Neural cell (in vitro differentiated cells): ENCODE measurements around the gene C6orf120.

Experiments
- EP300 ChIP-seq: fragments of 450-650 bp; conservative IDR thresholded peaks from 2 replicates; pipeline ENCODE4 v1.6.1; 2014; ENCODE audit warnings: antibody characterized with exemption, mild to moderate bottlenecking, moderate library complexity; ENCODE audit not compliant: poor library complexity, severe bottlenecking
- EZH2 ChIP-seq: fragments of 200-600, 300-800 bp; shearing (Covaris generic), sonication (generic); IDR thresholded peaks from 2 replicates; pipeline ENCODE4 v1.6.1; 2014; ENCODE audit warnings: antibody characterized with exemption, low read length, borderline replicate concordance, mild to moderate bottlenecking; ENCODE audit not compliant: insufficient read depth, poor library complexity, severe bottlenecking
- MXI1 ChIP-seq: fragments of 450-650 bp; conservative IDR thresholded peaks from 2 replicates; pipeline ENCODE4 v1.6.1; 2014; ENCODE audit warnings: antibody characterized with exemption, mild to moderate bottlenecking; ENCODE audit not compliant: poor library complexity, severe bottlenecking
- POLR2AphosphoS5 ChIP-seq: IDR thresholded peaks from 2 replicates; pipeline ENCODE4 v1.6.1; 2012
- RAD21 ChIP-seq: fragments of 450-650 bp; conservative IDR thresholded peaks from 2 replicates; pipeline ENCODE4 v1.6.1; 2014; ENCODE audit warnings: antibody characterized with exemption, mild to moderate bottlenecking, moderate library complexity
- SMC3 ChIP-seq: fragments of 450-650 bp; conservative IDR thresholded peaks from 2 replicates; pipeline ENCODE4 v1.6.1; 2014; ENCODE audit warnings: antibody characterized with exemption, mild to moderate bottlenecking, moderate library complexity; ENCODE audit not compliant: poor library complexity
- TF ChIP-seq, protein P1 (sequence below): fragments of 450-650 bp; IDR thresholded peaks from 2 replicates; pipeline ENCODE4 v1.5.1; 2014; ENCODE audit warnings: antibody characterized with exemption, mild to moderate bottlenecking, moderate library complexity; ENCODE audit not compliant: poor library complexity, severe bottlenecking
- TF ChIP-seq, protein P2 (sequence below): IDR thresholded peaks from 2 replicates; pipeline ENCODE4 v1.6.1; 2012; ENCODE audit warnings: borderline replicate concordance

DNA sequence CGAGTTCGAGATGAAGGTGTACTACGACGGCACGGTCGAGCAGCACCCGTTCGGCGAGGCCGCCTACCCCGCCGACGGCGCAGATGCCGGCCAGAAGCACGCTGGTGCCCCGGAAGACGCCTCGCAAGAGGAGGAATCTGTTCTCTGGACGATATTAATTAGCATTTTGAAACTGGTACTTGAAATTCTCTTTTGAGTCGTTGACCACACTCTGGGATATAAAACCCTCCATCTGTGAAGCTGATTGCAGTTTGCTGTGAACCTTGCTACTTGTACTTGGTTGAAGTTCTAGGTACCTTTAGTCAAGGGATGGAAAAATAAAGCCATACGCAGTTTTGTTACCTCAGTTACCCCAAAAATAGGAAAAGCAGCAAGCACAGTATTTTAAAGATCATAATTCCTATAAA lies 917 bp downstream of the C6orf120 start:
- TF ChIP-seq SMC3, result no peak
- TF ChIP-seq MXI1, result no peak
- no peak for TF ChIP-seq RAD21
- TF ChIP-seq, protein P1, sequence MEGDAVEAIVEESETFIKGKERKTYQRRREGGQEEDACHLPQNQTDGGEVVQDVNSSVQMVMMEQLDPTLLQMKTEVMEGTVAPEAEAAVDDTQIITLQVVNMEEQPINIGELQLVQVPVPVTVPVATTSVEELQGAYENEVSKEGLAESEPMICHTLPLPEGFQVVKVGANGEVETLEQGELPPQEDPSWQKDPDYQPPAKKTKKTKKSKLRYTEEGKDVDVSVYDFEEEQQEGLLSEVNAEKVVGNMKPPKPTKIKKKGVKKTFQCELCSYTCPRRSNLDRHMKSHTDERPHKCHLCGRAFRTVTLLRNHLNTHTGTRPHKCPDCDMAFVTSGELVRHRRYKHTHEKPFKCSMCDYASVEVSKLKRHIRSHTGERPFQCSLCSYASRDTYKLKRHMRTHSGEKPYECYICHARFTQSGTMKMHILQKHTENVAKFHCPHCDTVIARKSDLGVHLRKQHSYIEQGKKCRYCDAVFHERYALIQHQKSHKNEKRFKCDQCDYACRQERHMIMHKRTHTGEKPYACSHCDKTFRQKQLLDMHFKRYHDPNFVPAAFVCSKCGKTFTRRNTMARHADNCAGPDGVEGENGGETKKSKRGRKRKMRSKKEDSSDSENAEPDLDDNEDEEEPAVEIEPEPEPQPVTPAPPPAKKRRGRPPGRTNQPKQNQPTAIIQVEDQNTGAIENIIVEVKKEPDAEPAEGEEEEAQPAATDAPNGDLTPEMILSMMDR, result no peak
- TF ChIP-seq EZH2, result no peak
- no peak for TF ChIP-seq POLR2AphosphoS5
- TF ChIP-seq, protein P2, sequence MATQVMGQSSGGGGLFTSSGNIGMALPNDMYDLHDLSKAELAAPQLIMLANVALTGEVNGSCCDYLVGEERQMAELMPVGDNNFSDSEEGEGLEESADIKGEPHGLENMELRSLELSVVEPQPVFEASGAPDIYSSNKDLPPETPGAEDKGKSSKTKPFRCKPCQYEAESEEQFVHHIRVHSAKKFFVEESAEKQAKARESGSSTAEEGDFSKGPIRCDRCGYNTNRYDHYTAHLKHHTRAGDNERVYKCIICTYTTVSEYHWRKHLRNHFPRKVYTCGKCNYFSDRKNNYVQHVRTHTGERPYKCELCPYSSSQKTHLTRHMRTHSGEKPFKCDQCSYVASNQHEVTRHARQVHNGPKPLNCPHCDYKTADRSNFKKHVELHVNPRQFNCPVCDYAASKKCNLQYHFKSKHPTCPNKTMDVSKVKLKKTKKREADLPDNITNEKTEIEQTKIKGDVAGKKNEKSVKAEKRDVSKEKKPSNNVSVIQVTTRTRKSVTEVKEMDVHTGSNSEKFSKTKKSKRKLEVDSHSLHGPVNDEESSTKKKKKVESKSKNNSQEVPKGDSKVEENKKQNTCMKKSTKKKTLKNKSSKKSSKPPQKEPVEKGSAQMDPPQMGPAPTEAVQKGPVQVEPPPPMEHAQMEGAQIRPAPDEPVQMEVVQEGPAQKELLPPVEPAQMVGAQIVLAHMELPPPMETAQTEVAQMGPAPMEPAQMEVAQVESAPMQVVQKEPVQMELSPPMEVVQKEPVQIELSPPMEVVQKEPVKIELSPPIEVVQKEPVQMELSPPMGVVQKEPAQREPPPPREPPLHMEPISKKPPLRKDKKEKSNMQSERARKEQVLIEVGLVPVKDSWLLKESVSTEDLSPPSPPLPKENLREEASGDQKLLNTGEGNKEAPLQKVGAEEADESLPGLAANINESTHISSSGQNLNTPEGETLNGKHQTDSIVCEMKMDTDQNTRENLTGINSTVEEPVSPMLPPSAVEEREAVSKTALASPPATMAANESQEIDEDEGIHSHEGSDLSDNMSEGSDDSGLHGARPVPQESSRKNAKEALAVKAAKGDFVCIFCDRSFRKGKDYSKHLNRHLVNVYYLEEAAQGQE, result no peak
- TF ChIP-seq EP300, result no peak
